Endothelial cell (in vitro differentiated cells): ENCODE results near the gene YWHAB. TPM values are rescaled to one million over a fixed set of nuclear protein-coding genes. Genes with fewer than 3 reads are reported as not detected.

ENCODE experiments used
- DNase-seq: peaks from one replicate; pipeline ENCODE4 v3.0.0; 2021; ENCODE audit warnings: low spot score
- H3K27ac Mint-ChIP-seq: one replicate; pipeline ENCODE4 v1.8.0; 2021; ENCODE audit warnings: mixed read lengths, inconsistent platforms; ENCODE audit not compliant: unreplicated experiment
- H3K27me3 Mint-ChIP-seq: one replicate; pipeline ENCODE4 v1.8.0; 2021; ENCODE audit warnings: mild to moderate bottlenecking, moderate library complexity, mixed read lengths, inconsistent platforms; ENCODE audit not compliant: unreplicated experiment
- H3K36me3 Mint-ChIP-seq: one replicate; pipeline ENCODE4 v1.8.0; 2021; ENCODE audit warnings: mild to moderate bottlenecking, low read depth, mixed read lengths, inconsistent platforms; ENCODE audit not compliant: unreplicated experiment
- H3K4me1 Mint-ChIP-seq: one replicate; pipeline ENCODE4 v1.8.0; 2021; ENCODE audit warnings: mild to moderate bottlenecking, mixed read lengths, inconsistent platforms; ENCODE audit not compliant: unreplicated experiment
- H3K4me3 Mint-ChIP-seq: one replicate; pipeline ENCODE4 v1.8.0; 2021; ENCODE audit warnings: mild to moderate bottlenecking, mixed read lengths, inconsistent platforms; ENCODE audit not compliant: unreplicated experiment
- H3K9me3 Mint-ChIP-seq: one replicate; pipeline ENCODE4 v1.8.0; 2021; ENCODE audit warnings: mixed read lengths, inconsistent platforms; ENCODE audit not compliant: unreplicated experiment
- CTCF ChIP-seq: fragments of 200-600 bp; sonication (generic); IDR thresholded peaks from one replicate; pipeline ENCODE4 v1.5.0; 2021; ENCODE audit warnings: antibody characterized with exemption; ENCODE audit not compliant: unreplicated experiment
- total RNA-seq: library from RNA; stranded (reverse); fragmentation: NEBNext Ultra II Directional; extraction: Animal tissue kit (Norgen Biotek cat#: 25700); gene quantifications from one replicate; pipeline ENCODE4 v1.2.1, GENCODE V29; 2021; ENCODE audit not compliant: unreplicated experiment

Gene YWHAB
- total RNA-seq, 1 donor from 2014 or later, result 183 TPM

GRCh38 chr20:44928595-44928994 lies 43.1 kb downstream of the YWHAB start:
- no peak overlapping the region for H3K27ac Mint-ChIP-seq
- TF ChIP-seq CTCF, result no peak
- H3K4me3 Mint-ChIP-seq, result no peak overlapping the region
- H3K27me3 Mint-ChIP-seq, result no peaks in the 10 kb centered on the region
- H3K9me3 Mint-ChIP-seq, result no peaks in the 10 kb centered on the region
- peaks cover 5% of the 10 kb centered on the region for H3K36me3 Mint-ChIP-seq
- no peaks in the 10 kb centered on the region for H3K4me1 Mint-ChIP-seq
- DNase-seq, result no peak

DNA sequence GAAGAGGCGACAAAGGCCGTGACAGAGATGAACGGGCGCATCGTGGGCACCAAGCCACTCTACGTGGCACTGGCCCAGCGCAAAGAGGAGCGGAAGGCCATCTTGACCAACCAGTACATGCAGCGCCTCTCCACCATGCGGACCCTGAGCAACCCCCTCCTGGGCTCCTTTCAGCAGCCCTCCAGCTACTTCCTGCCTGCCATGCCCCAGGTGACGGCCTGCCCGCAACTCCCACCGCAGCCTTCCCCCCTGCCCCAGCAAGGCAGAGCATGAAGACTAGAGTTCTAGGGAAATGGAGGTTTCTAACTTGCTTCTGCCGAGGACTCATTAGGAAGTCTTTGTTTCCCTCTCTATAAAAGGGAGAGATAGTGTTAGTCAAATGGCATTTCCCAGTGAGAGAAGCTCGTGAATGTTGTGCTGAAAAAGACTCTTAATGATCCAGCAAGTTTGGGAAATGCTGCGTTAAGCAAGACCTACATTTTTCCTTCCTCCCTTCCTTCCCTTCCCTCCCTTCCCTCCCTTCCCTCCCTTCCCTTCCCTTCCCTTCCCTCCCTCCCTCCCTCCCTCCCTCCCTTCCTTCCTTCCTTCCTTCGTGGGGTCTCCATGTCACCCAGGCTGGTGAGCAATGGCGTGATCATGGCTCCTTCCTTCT lies 45.1 kb downstream of the YWHAB start:
- peaks cover 5% of the 10 kb centered on the region for H3K36me3 Mint-ChIP-seq
- no peak overlapping the region for H3K4me3 Mint-ChIP-seq
- no peaks in the 10 kb centered on the region for H3K4me1 Mint-ChIP-seq
- DNase-seq, result no peak
- H3K27me3 Mint-ChIP-seq, result no peaks in the 10 kb centered on the region
- H3K9me3 Mint-ChIP-seq, result no peaks in the 10 kb centered on the region
- TF ChIP-seq CTCF, result no peak
- H3K27ac Mint-ChIP-seq, result no peak overlapping the region

DNA sequence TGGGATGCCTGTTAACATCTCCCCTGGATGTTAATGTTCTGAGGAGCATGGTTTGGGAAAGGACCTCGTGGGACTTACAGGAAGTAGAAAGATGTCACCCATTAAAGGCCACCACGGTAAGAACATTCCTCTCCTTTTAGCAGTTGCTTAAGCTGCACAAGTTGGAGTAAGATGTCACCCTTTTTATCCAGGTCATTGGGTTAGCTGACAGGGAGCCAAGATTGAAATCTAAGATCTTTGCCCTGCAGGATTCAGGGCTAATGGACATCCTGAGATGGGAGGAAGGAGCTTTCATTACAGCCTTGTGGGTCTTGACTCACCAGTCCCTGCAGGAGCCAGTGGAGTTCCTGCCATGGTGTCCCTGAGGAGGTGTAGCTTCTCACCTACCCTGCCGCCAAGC lies 46.4 kb downstream of the YWHAB start:
- H3K9me3 Mint-ChIP-seq, result no peaks in the 10 kb centered on the region
- H3K27me3 Mint-ChIP-seq, result no peaks in the 10 kb centered on the region
- H3K27ac Mint-ChIP-seq, result no peak overlapping the region
- no peak for TF ChIP-seq CTCF
- DNase-seq, result no peak
- peaks cover 5% of the 10 kb centered on the region for H3K36me3 Mint-ChIP-seq
- H3K4me3 Mint-ChIP-seq, result no peak overlapping the region
- H3K4me1 Mint-ChIP-seq, result no peaks in the 10 kb centered on the region

DNA sequence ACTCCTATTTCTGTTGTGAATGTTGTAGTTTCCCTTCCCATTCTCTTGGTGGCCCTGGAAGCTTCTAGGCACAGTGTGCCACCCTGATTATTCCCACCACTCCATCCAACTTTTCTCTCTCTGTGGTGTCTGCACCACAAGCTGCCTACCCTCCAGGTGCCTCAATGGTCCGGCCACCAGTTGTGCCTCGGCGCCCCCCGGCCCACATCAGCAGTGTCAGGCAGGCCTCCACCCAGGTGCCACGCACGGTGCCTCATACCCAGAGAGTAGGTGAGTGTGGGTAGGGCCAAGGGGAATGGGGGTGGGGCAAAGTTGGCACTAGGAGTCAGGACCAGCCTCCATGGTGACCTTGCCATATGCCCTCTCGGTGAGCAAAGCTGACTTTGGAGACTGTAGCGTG lies 47.4 kb downstream of the YWHAB start:
- Mint-ChIP-seq H3K4me1 (no peaks in the 10 kb centered on the region), H3K4me3 (no peak overlapping the region), H3K27ac (no peak overlapping the region), H3K9me3 (no peaks in the 10 kb centered on the region), H3K36me3 (peaks cover 5% of the 10 kb centered on the region), H3K27me3 (no peaks in the 10 kb centered on the region)
- TF ChIP-seq CTCF, result no peak
- no peak for DNase-seq

DNA sequence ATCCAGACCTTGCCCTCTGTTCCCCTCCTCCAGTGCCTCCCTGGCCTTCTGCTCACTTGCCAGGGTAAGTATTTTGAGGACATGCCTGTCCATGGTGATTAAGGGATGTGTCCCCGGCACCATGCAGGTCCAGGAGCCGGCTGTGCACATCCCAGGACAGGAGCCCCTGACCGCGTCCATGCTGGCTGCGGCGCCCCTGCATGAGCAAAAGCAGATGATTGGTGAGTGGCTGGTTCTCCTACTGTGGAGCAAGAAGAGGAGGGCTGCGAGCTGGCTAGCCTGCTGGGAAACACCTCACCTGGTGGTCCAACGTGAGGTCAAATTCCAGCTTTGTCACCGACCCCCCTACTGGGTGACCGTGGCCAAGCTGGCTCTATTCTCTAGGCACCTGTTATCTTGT lies 51.0 kb downstream of the YWHAB start:
- TF ChIP-seq CTCF, result no peak
- DNase-seq, result no peak
- Mint-ChIP-seq H3K4me3 (no peak overlapping the region), H3K9me3 (no peaks in the 10 kb centered on the region), H3K27me3 (peaks cover 4% of the 10 kb centered on the region), H3K4me1 (no peaks in the 10 kb centered on the region), H3K27ac (no peak overlapping the region), H3K36me3 (peaks cover 13% of the 10 kb centered on the region)
